Neural cell (in vitro differentiated cells): Measurements from ENCODE around the gene AKAP6. TPM values are rescaled to one million over a fixed set of nuclear protein-coding genes. Genes with fewer than 3 reads are reported as not detected.

Experiments
- H2AFZ ChIP-seq: fragments of 200-600, 300-800 bp; sonication (generic), shearing (Covaris generic); 2 replicates; pipeline ENCODE4 v1.6.0; 2014; ENCODE audit warnings: low read depth, mild to moderate bottlenecking, antibody characterized with exemption, low read length, moderate library complexity
- H3F3A ChIP-seq: fragments of 200-600 bp; shearing (Covaris generic); 2 replicates; pipeline ENCODE4 v1.6.1; 2016; ENCODE audit warnings: mild to moderate bottlenecking, moderate library complexity, mixed read lengths, antibody characterized with exemption, low read length; ENCODE audit not compliant: insufficient read depth, poor library complexity, severe bottlenecking
- H3K27ac ChIP-seq: fragments of 200-600, 300-800 bp; sonication (generic), shearing (Covaris generic); 2 replicates; pipeline ENCODE4 v1.5.1; 2014; ENCODE audit warnings: mild to moderate bottlenecking, low read length, moderate library complexity
- H3K27me3 ChIP-seq: fragments of 300-800, 200-600 bp; sonication (generic), shearing (Covaris generic); 2 replicates; pipeline ENCODE4 v1.6.0; 2014; ENCODE audit warnings: mild to moderate bottlenecking, low read depth, low read length, moderate library complexity; ENCODE audit not compliant: insufficient read depth
- H3K36me3 ChIP-seq: fragments of 300-800, 200-600 bp; sonication (generic), shearing (Covaris generic); 2 replicates; pipeline ENCODE4 v1.5.1; 2014; ENCODE audit warnings: mild to moderate bottlenecking, antibody characterized with exemption, low read length, moderate library complexity; ENCODE audit not compliant: insufficient read depth
- H3K4me2 ChIP-seq: fragments of 300-800, 200-600 bp; sonication (generic), shearing (Covaris generic); 2 replicates; pipeline ENCODE4 v1.6.0; 2014; ENCODE audit warnings: mild to moderate bottlenecking, low read length
- H3K4me3 ChIP-seq: fragments of 300-800, 200-600 bp; sonication (generic), shearing (Covaris generic); 2 replicates; pipeline ENCODE4 v1.5.1; 2014; ENCODE audit warnings: mild to moderate bottlenecking, low read length, moderate library complexity
- H3K79me2 ChIP-seq: fragments of 200-600 bp; shearing (Covaris generic); replicated peaks from 2 replicates; pipeline ENCODE4 v1.6.0; 2014; ENCODE audit warnings: mild to moderate bottlenecking, low read length, moderate library complexity; ENCODE audit not compliant: insufficient read depth
- H3K9ac ChIP-seq: fragments of 300-800, 200-600 bp; sonication (generic), shearing (Covaris generic); 2 replicates; pipeline ENCODE4 v1.6.1; 2016; ENCODE audit warnings: mild to moderate bottlenecking, low read length, mixed read lengths
- H3K9me2 ChIP-seq: fragments of 200-600 bp; shearing (Covaris generic); 2 replicates; pipeline ENCODE4 v1.6.1; 2016; ENCODE audit warnings: mild to moderate bottlenecking, low read length, mixed read lengths; ENCODE audit not compliant: insufficient read depth
- H3K9me3 ChIP-seq: fragments of 200-600, 300-800 bp; sonication (generic), shearing (Covaris generic); 2 replicates; pipeline ENCODE4 v1.6.1; 2016; ENCODE audit warnings: mild to moderate bottlenecking, mixed run types, low read length, moderate library complexity, mixed read lengths
- H4K20me1 ChIP-seq: fragments of 200-600 bp; shearing (Covaris generic); 2 replicates; pipeline ENCODE4 v1.6.1; 2016; ENCODE audit warnings: mild to moderate bottlenecking, mixed run types; ENCODE audit not compliant: insufficient read depth
- CTCF ChIP-seq: fragments of 450-650 bp; IDR thresholded peaks from 2 replicates; pipeline ENCODE4 v1.5.1; 2014; ENCODE audit warnings: antibody characterized with exemption, mild to moderate bottlenecking, moderate library complexity; ENCODE audit not compliant: poor library complexity, severe bottlenecking
- EP300 ChIP-seq: fragments of 450-650 bp; conservative IDR thresholded peaks from 2 replicates; pipeline ENCODE4 v1.6.1; 2014; ENCODE audit warnings: antibody characterized with exemption, mild to moderate bottlenecking, moderate library complexity; ENCODE audit not compliant: poor library complexity, severe bottlenecking
- EZH2 ChIP-seq: fragments of 200-600, 300-800 bp; shearing (Covaris generic), sonication (generic); IDR thresholded peaks from 2 replicates; pipeline ENCODE4 v1.6.1; 2014; ENCODE audit warnings: antibody characterized with exemption, low read length, borderline replicate concordance, mild to moderate bottlenecking; ENCODE audit not compliant: insufficient read depth, poor library complexity, severe bottlenecking
- MXI1 ChIP-seq: fragments of 450-650 bp; conservative IDR thresholded peaks from 2 replicates; pipeline ENCODE4 v1.6.1; 2014; ENCODE audit warnings: antibody characterized with exemption, mild to moderate bottlenecking; ENCODE audit not compliant: poor library complexity, severe bottlenecking
- POLR2AphosphoS5 ChIP-seq: IDR thresholded peaks from 2 replicates; pipeline ENCODE4 v1.6.1; 2012
- RAD21 ChIP-seq: fragments of 450-650 bp; conservative IDR thresholded peaks from 2 replicates; pipeline ENCODE4 v1.6.1; 2014; ENCODE audit warnings: antibody characterized with exemption, mild to moderate bottlenecking, moderate library complexity
- REST ChIP-seq: IDR thresholded peaks from 2 replicates; pipeline ENCODE4 v1.6.1; 2012; ENCODE audit warnings: borderline replicate concordance
- SMC3 ChIP-seq: fragments of 450-650 bp; conservative IDR thresholded peaks from 2 replicates; pipeline ENCODE4 v1.6.1; 2014; ENCODE audit warnings: antibody characterized with exemption, mild to moderate bottlenecking, moderate library complexity; ENCODE audit not compliant: poor library complexity
- TAF1 ChIP-seq: IDR thresholded peaks from 2 replicates; pipeline ENCODE4 v1.6.1; 2012; ENCODE audit warnings: low read depth
- polyA plus RNA-seq: library from polyadenylated mRNA; depleted of rRNA; stranded (reverse); fragments of >200 nt; gene quantifications from 2 replicates; pipeline ENCODE4 v1.2.3, GENCODE V29; 2014

AKAP6 gene
- polyA plus RNA-seq, 1 donor from 2014 or later: 15.8 TPM

GRCh38 chr14:32677129-32677780 is 348.2 kb downstream of the AKAP6 start:
- Histone ChIP-seq H3K79me2 (no peaks in the 10 kb centered on the region), H3K27me3 (no peaks in the 10 kb centered on the region), H3F3A (no peaks in the 10 kb centered on the region), H3K27ac (no peak overlapping the region), H3K9me2 (no peaks in the 10 kb centered on the region), H3K9ac (no peak overlapping the region), H3K36me3 (peaks cover 7% of the 10 kb centered on the region), H3K9me3 (no peaks in the 10 kb centered on the region), H3K4me3 (no peak overlapping the region), H4K20me1 (no peaks in the 10 kb centered on the region), H2AFZ (no peak overlapping the region), H3K4me2 (no peak overlapping the region)
- TF ChIP-seq POLR2AphosphoS5 (no peak), REST (no peak), CTCF (no peak), MXI1 (no peak), EP300 (no peak), RAD21 (no peak), SMC3 (no peak), EZH2 (no peak)

- Histone ChIP-seq H4K20me1 (no peaks in the 10 kb centered on the region), H3K9me3 (no peaks in the 10 kb centered on the region), H3K4me2 (no peak overlapping the region), H3K36me3 (peaks cover 7% of the 10 kb centered on the region), H3K9ac (no peak overlapping the region), H3K27me3 (no peaks in the 10 kb centered on the region), H3K27ac (no peak overlapping the region), H3K4me3 (no peak overlapping the region), H3K9me2 (no peaks in the 10 kb centered on the region), H2AFZ (no peak overlapping the region), H3K79me2 (no peaks in the 10 kb centered on the region), H3F3A (no peaks in the 10 kb centered on the region)
- TF ChIP-seq CTCF: no peak
- TF ChIP-seq SMC3: no peak
- no peak for TF ChIP-seq REST
- TF ChIP-seq RAD21: no peak
- no peak for TF ChIP-seq POLR2AphosphoS5
- TF ChIP-seq MXI1: no peak
- TF ChIP-seq EP300: no peak
- no peak for TF ChIP-seq TAF1
- no peak for TF ChIP-seq EZH2
These were observed 349.0 kb downstream of the AKAP6 start for GRCh38 chr14:32678088-32678487.
